OCI-LY7 (cell line): Measurements from ENCODE around the gene SEMA4D. TPM values are rescaled to one million over a fixed set of nuclear protein-coding genes. Genes with fewer than 3 reads are reported as not detected.

Source experiments
- BruUV-seq: library from RNA; stranded (reverse); fragments of 400-500 nt; replicated peaks from 2 replicates; lab custom pipeline; 2021; lab: Mats Ljungman, UMichigan
- CTCF ChIA-PET: fragments of 300-600 bp; sonication (Branson Sonifier 250); formaldehyde crosslinking; loops from one replicate; lab custom pipeline; 2022; ENCODE audit warnings: antibody characterized with exemption; ENCODE audit not compliant: unreplicated experiment; lab: Charles Lee
- POLR2A ChIA-PET: fragments of 300-600 bp; sonication (Branson Sonifier 250); formaldehyde crosslinking; loops from one replicate; lab custom pipeline; 2022; ENCODE audit warnings: antibody characterized with exemption; lab: Charles Lee
- DNase-seq: peaks from one replicate; pipeline ENCODE4 v3.0.0-alpha.2; 2015; ENCODE audit warnings: low spot score
- H2AFZ ChIP-seq: fragments of 200-600 bp; sonication (generic), shearing (Covaris generic); 2 replicates; pipeline ENCODE4 v1.6.1; 2014; ENCODE audit warnings: mild to moderate bottlenecking, antibody characterized with exemption, low read length, moderate library complexity
- H3K27ac ChIP-seq: fragments of 200-600 bp; sonication (generic); 2 replicates; pipeline ENCODE4 v1.5.1; 2014; ENCODE audit warnings: mixed run types, low read depth, mild to moderate bottlenecking, moderate library complexity, low read length, inconsistent platforms; ENCODE audit not compliant: poor library complexity, severe bottlenecking
- H3K36me3 ChIP-seq: fragments of 200-600 bp; sonication (generic); 2 replicates; pipeline ENCODE4 v1.6.1; 2014; ENCODE audit warnings: mild to moderate bottlenecking, antibody characterized with exemption, low read length, moderate library complexity, mixed read lengths; ENCODE audit not compliant: insufficient read depth
- H3K4me1 ChIP-seq: fragments of 200-600 bp; sonication (generic); 2 replicates; pipeline ENCODE4 v1.5.1; 2014; ENCODE audit warnings: mild to moderate bottlenecking, low read length; ENCODE audit not compliant: insufficient read depth, poor library complexity, severe bottlenecking
- H3K4me2 ChIP-seq: fragments of 200-600 bp; sonication (generic); 2 replicates; pipeline ENCODE4 v1.6.1; 2014; ENCODE audit warnings: mild to moderate bottlenecking, low read length
- H3K4me3 ChIP-seq: fragments of 200-600 bp; sonication (generic); 2 replicates; pipeline ENCODE4 v1.5.1; 2014; ENCODE audit warnings: mild to moderate bottlenecking, low read depth, low read length; ENCODE audit not compliant: poor library complexity, severe bottlenecking
- H3K79me2 ChIP-seq: fragments of 200-600 bp; sonication (generic); 2 replicates; pipeline ENCODE4 v1.6.1; 2016; ENCODE audit warnings: low read depth, mild to moderate bottlenecking, low read length, moderate library complexity, mixed read lengths; ENCODE audit not compliant: insufficient read depth
- H3K9me2 ChIP-seq: fragments of 200-600 bp; sonication (generic); 2 replicates; pipeline ENCODE4 v1.6.1; 2016; ENCODE audit warnings: mild to moderate bottlenecking, low read length, mixed read lengths; ENCODE audit not compliant: insufficient read depth
- H3K9me3 ChIP-seq: fragments of 200-600 bp; sonication (generic); 2 replicates; pipeline ENCODE4 v1.6.1; 2014; ENCODE audit warnings: mild to moderate bottlenecking, mixed run types, low read length, mixed read lengths
- H4K20me1 ChIP-seq: fragments of 200-600 bp; sonication (generic); 2 replicates; pipeline ENCODE4 v1.6.1; 2014; ENCODE audit warnings: mild to moderate bottlenecking, antibody characterized with exemption, low read length, moderate library complexity, mixed read lengths; ENCODE audit not compliant: insufficient read depth
- EZH2phosphoT487 ChIP-seq: fragments of 200-600 bp; sonication (generic); IDR thresholded peaks from 2 replicates; pipeline ENCODE4 v1.6.1; 2018; ENCODE audit warnings: low read depth, borderline replicate concordance, mild to moderate bottlenecking, mixed run types, antibody characterized with exemption, low read length, moderate library complexity, mixed read lengths
- intact Hi-C: fragments of 100-400 bp; cut with micrococcal nuclease; formaldehyde crosslinking; loops from one replicate; pipeline ENCODE4 v1.10.0; 2022; ENCODE audit not compliant: unreplicated experiment
- total RNA-seq, 2 experiments: library from RNA; depleted of rRNA in 1 of 2; stranded (reverse); fragments of >200 nt in 1 of 2; shearing (Covaris generic) in 1 of 2; gene quantifications; 2 replicates each; pipeline ENCODE4 v1.2.3, GENCODE V29; 2014 to 2022
- TF ChIP-seq, protein P1 (sequence below): fragments of 200-600 bp; sonication (generic); conservative IDR thresholded peaks from 2 replicates; pipeline ENCODE4 v1.5.1; 2014; ENCODE audit warnings: mild to moderate bottlenecking, antibody characterized with exemption, low read length, moderate library complexity, mixed read lengths

Gene SEMA4D
- total RNA-seq, 2 experiments from 2014 or later = 28.5 to 60.5 TPM

DNA sequence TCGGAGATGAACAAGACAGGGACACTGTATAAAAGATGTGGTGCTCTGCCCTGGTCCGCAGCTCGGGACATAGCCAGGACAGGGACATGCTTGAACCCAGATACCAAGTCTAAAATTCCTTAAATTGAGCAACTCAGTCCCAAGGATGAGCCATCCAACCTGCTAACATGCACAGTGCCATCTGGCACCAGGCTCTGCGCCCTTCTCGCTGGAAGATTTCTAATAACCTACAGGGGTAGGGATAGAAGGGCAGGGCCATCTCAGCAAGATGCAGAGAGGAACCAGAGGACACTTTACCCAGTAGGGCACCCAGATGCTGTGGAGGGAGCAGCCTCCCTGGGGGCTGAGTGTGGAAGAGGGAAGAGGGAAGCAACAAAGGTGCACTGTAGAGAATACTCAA, 60.1 kb downstream of the SEMA4D start:
- peaks cover 86% of the 10 kb centered on the region for H3K4me1 ChIP-seq
- CTCF ChIA-PET = no interaction called here
- TF ChIP-seq, protein P1, sequence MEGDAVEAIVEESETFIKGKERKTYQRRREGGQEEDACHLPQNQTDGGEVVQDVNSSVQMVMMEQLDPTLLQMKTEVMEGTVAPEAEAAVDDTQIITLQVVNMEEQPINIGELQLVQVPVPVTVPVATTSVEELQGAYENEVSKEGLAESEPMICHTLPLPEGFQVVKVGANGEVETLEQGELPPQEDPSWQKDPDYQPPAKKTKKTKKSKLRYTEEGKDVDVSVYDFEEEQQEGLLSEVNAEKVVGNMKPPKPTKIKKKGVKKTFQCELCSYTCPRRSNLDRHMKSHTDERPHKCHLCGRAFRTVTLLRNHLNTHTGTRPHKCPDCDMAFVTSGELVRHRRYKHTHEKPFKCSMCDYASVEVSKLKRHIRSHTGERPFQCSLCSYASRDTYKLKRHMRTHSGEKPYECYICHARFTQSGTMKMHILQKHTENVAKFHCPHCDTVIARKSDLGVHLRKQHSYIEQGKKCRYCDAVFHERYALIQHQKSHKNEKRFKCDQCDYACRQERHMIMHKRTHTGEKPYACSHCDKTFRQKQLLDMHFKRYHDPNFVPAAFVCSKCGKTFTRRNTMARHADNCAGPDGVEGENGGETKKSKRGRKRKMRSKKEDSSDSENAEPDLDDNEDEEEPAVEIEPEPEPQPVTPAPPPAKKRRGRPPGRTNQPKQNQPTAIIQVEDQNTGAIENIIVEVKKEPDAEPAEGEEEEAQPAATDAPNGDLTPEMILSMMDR = no peak
- TF ChIP-seq EZH2phosphoT487 = no peak
- H3K4me3 ChIP-seq = no peak overlapping the region
- no peaks in the 10 kb centered on the region for H3K36me3 ChIP-seq
- intact Hi-C loops = no loop called here
- BruUV-seq = no TSS peak
- H3K27ac ChIP-seq = no peak overlapping the region
- no peaks in the 10 kb centered on the region for H3K9me3 ChIP-seq
- H3K4me2 ChIP-seq = peak overlapping the region; percentile 48; the same call in 1 of the 2 replicates
- DNase-seq = no peak
- H2AFZ ChIP-seq = no peak overlapping the region
- peaks cover 4% of the 10 kb centered on the region; the same call in 1 of the 2 replicates for H4K20me1 ChIP-seq
- H3K79me2 ChIP-seq = no peaks in the 10 kb centered on the region
- POLR2A ChIA-PET = interaction anchor here (1.4 kb wide), 1 partner anchor 105 kb away, joined by 4 read pairs; no protein-coding TSS in a partner anchor
- no peaks in the 10 kb centered on the region for H3K9me2 ChIP-seq

DNA sequence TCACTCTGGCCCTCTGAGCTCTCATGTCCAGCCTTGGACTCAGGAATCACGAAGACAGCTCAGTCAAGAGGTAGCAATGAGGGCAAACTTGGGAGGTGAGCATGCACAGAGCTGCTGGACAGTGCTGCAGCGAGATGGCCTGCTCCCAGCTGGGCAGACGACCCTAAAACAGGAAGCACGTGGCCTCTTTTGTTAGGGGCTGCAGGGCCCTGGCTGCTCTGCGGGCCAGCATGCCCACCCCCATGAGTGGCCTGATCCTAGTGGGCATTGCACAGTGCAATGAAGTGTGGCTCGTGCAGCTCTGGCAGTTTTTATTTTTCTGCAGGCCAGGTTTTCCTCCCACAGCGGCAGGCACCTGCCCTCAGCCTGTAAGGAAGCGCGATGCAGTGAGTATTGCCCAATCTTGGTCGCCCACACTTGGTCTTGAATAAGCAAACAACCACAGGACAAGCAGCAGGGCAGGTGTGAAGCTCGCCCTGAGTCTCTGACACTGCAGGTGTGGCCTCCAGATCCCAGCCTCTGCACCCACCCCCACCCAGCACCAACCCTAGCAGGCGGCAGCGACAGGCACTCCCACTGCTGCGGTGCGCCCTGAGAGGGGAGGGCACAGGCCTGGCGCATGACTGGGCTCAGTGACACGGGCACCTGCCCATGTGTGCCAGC, 60.8 kb downstream of the SEMA4D start:
- no peaks in the 10 kb centered on the region for H3K36me3 ChIP-seq
- peak; percentile 74 for DNase-seq
- H3K4me3 ChIP-seq = no peak overlapping the region
- H3K79me2 ChIP-seq = no peaks in the 10 kb centered on the region
- BruUV-seq = no TSS peak
- peaks cover 4% of the 10 kb centered on the region; the same call in 1 of the 2 replicates for H4K20me1 ChIP-seq
- ChIA-PET POLR2A (interaction anchor here (1.4 kb wide), 1 partner anchor 105 kb away, joined by 4 read pairs; no protein-coding TSS in a partner anchor), CTCF (interaction anchor here (0.5 kb wide), 1 partner anchor 12 kb away, joined by 8 read pairs; no protein-coding TSS in a partner anchor)
- H3K9me2 ChIP-seq = no peaks in the 10 kb centered on the region
- H3K4me1 ChIP-seq = peaks cover 86% of the 10 kb centered on the region
- intact Hi-C loops = no loop called here
- no peak overlapping the region for H3K27ac ChIP-seq
- peak overlapping the region; percentile 48; the same call in 1 of the 2 replicates for H3K4me2 ChIP-seq
- no peak overlapping the region for H2AFZ ChIP-seq
- TF ChIP-seq EZH2phosphoT487 = no peak
- TF ChIP-seq, protein P1 = no peak
- H3K9me3 ChIP-seq = no peaks in the 10 kb centered on the region

DNA sequence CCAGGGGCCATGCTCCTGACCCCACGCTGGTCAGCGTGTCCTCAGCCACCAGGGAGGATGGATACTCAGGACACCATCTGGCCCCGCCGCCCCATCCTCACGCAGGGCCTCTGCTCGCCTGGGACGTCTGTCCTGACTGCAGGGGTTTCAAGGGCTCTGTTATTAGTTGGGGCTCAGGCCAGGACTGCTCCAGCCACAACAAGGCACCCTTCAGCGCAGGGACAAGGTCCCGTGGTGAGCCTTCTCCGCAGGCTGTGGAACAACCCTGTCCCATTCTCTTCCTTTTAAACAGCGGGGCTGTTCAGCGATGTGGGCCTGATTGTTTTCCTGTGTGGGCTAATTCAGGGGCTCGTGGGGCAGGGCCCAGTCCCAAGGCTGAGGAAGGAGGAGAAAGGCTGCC, 61.6 kb downstream of the SEMA4D start:
- Histone ChIP-seq H3K4me1 (peaks cover 84% of the 10 kb centered on the region), H3K79me2 (no peaks in the 10 kb centered on the region), H3K9me3 (no peaks in the 10 kb centered on the region), H4K20me1 (peaks cover 4% of the 10 kb centered on the region; the same call in 1 of the 2 replicates), H3K4me2 (peak overlapping the region; percentile 48; the same call in 1 of the 2 replicates), H3K27ac (no peak overlapping the region), H3K4me3 (no peak overlapping the region), H3K9me2 (no peaks in the 10 kb centered on the region), H2AFZ (no peak overlapping the region), H3K36me3 (no peaks in the 10 kb centered on the region)
- intact Hi-C loops = no loop called here
- ChIA-PET CTCF (no interaction called here), POLR2A (interaction anchor here (1.4 kb wide), 1 partner anchor 106 kb away, joined by 4 read pairs; no protein-coding TSS in a partner anchor)
- BruUV-seq = no TSS peak
- no peak for DNase-seq
- TF ChIP-seq EZH2phosphoT487 = no peak
- TF ChIP-seq, protein P1 = no peak
